H1 (cell line): ENCODE data around the gene CAMSAP1. TPM values are rescaled to one million over a fixed set of nuclear protein-coding genes. Genes with fewer than 3 reads are reported as not detected.

Experiments
- CTCF ChIA-PET: fragments of 300-600 bp; sonication (Branson Sonifier 250); formaldehyde crosslinking; loops from one replicate; lab custom pipeline; 2021; ENCODE audit not compliant: partially characterized antibody; lab: Charles Lee
- POLR2A ChIA-PET: fragments of 300-600 bp; sonication (Branson Sonifier 250); formaldehyde crosslinking; loops from one replicate; lab custom pipeline; 2021; ENCODE audit warnings: inconsistent platforms; ENCODE audit not compliant: partially characterized antibody; lab: Charles Lee
- DNase-seq, 2 experiments: peaks; one replicate each; pipeline versions ENCODE4 v3.0.0 to v3.0.0-alpha.2; 2010 to 2022; ENCODE audit warnings: low spot score in 2 of 2, low read depth in 1 of 2, mixed read lengths in 1 of 2
- FAIRE-seq: peaks from 2 replicates; lab custom pipeline; 2011; peaks lifted over from hg19 to GRCh38; lab: Jason Lieb, UNC
- H2AFZ ChIP-seq: 2 replicates; pipeline ENCODE4 v1.8.1; 2012; ENCODE audit warnings: low read length, inconsistent platforms
- H2AK5ac ChIP-seq: 2 replicates; pipeline ENCODE4 v1.6.1; 2013; ENCODE audit warnings: low read depth, low read length
- H2BK120ac ChIP-seq: replicated peaks from 2 replicates; pipeline ENCODE3; 2013; ENCODE audit warnings: low read depth, low read length, inconsistent platforms
- H2BK12ac ChIP-seq: 2 replicates; pipeline ENCODE4 v1.6.1; 2013; ENCODE audit warnings: low read depth, low read length
- H2BK15ac ChIP-seq: 2 replicates; pipeline ENCODE4 v1.6.1; 2013; ENCODE audit warnings: low read length
- H2BK20ac ChIP-seq: 2 replicates; pipeline ENCODE4 v1.6.1; 2013; ENCODE audit warnings: low read length
- H2BK5ac ChIP-seq: 2 replicates; pipeline ENCODE4 v1.6.1; 2013; ENCODE audit warnings: low read depth, low read length
- H3K14ac ChIP-seq: 2 replicates; pipeline ENCODE4 v1.6.1; 2013; ENCODE audit warnings: inconsistent platforms; ENCODE audit not compliant: insufficient read length
- H3K18ac ChIP-seq: 2 replicates; pipeline ENCODE4 v1.6.1; 2013; ENCODE audit warnings: low read length; ENCODE audit errors: extremely low read depth
- H3K23ac ChIP-seq: 2 replicates; pipeline ENCODE4 v1.6.1; 2013; ENCODE audit warnings: inconsistent platforms; ENCODE audit not compliant: insufficient read length
- H3K23me2 ChIP-seq: 2 replicates; pipeline ENCODE4 v1.6.1; 2013; ENCODE audit warnings: low read depth, low read length
- H3K27ac ChIP-seq: 2 replicates; pipeline ENCODE4 v1.6.1; 2011; ENCODE audit warnings: low read depth, low read length, inconsistent platforms
- H3K27me3 ChIP-seq, 4 experiments: replicated peaks in 1 of 4; 1 replicate in 1 of 4; 2 replicates in 3 of 4; pipeline versions ENCODE4 v1.6.1 to v1.8.1; 2011 to 2013; ENCODE audit warnings: low read length in 3 of 4, mild to moderate bottlenecking in 3 of 4, inconsistent platforms in 2 of 4, mixed read lengths in 2 of 4, moderate library complexity in 1 of 4; ENCODE audit not compliant: control insufficient read depth in 3 of 4, insufficient read depth in 3 of 4; ENCODE audit errors: extremely low read depth in 1 of 4
- H3K36me3 ChIP-seq, 4 experiments: 2 replicates each; pipeline versions ENCODE4 v1.6.1 to v1.8.1; 2011 to 2013; ENCODE audit warnings: mild to moderate bottlenecking in 4 of 4, low read length in 3 of 4, moderate library complexity in 2 of 4, control low read depth in 1 of 4, inconsistent platforms in 1 of 4; ENCODE audit not compliant: insufficient read depth in 4 of 4, control insufficient read depth in 2 of 4
- H3K4ac ChIP-seq: replicated peaks from 2 replicates; pipeline ENCODE3; 2013; ENCODE audit warnings: low read length, low read depth, mixed read lengths, inconsistent platforms; ENCODE audit not compliant: insufficient read length
- H3K4me1 ChIP-seq, 4 experiments: replicated peaks in 1 of 4; 1 replicate in 1 of 4; 2 replicates in 3 of 4; pipeline versions ENCODE4 v1.6.1 to v1.8.1; 2011 to 2013; ENCODE audit warnings: low read length in 3 of 4, inconsistent platforms in 2 of 4, mixed read lengths in 1 of 4; ENCODE audit not compliant: insufficient read depth in 4 of 4, control insufficient read depth in 3 of 4
- H3K4me2 ChIP-seq, 2 experiments: 2 replicates each; pipeline versions ENCODE4 v1.6.1 to v1.8.1; 2011 to 2013; ENCODE audit warnings: low read depth in 2 of 2, low read length in 2 of 2, control low read depth in 1 of 2, inconsistent platforms in 1 of 2, mild to moderate bottlenecking in 1 of 2; ENCODE audit not compliant: insufficient read depth in 1 of 2
- H3K4me3 ChIP-seq, 4 experiments: fragments of 200-600, 300-600 bp in 1 of 4; sonication (generic), shearing (Covaris generic), sonication (Bioruptor Twin) in 1 of 4; 2 replicates each; pipeline versions ENCODE4 v1.5.1 to v1.8.1; 2011 to 2016; ENCODE audit warnings: low read length in 4 of 4, low read depth in 3 of 4, control low read depth in 2 of 4, inconsistent platforms in 2 of 4, mild to moderate bottlenecking in 2 of 4, mixed read lengths in 1 of 4, moderate library complexity in 1 of 4; ENCODE audit not compliant: insufficient read depth in 2 of 4; ENCODE audit errors: extremely low read depth in 1 of 4
- H3K56ac ChIP-seq: replicated peaks from 2 replicates; pipeline ENCODE3; 2013; ENCODE audit warnings: low read depth, mild to moderate bottlenecking, mixed read lengths, low read length, inconsistent platforms; ENCODE audit not compliant: insufficient read length
- H3K79me1 ChIP-seq: 2 replicates; pipeline ENCODE4 v1.6.1; 2013; ENCODE audit warnings: low read depth, low read length, control low read depth
- H3K79me2 ChIP-seq, 2 experiments: 2 replicates each; pipeline versions ENCODE4 v1.6.1 to v1.8.1; 2012 to 2013; ENCODE audit warnings: low read length in 2 of 2, mild to moderate bottlenecking in 2 of 2, inconsistent platforms in 1 of 2; ENCODE audit not compliant: insufficient read depth in 2 of 2, control insufficient read depth in 1 of 2
- H3K9ac ChIP-seq, 4 experiments: replicated peaks in 1 of 4; 1 replicate in 1 of 4; 2 replicates in 3 of 4; pipeline versions ENCODE4 v1.6.1 to v1.8.1; 2011 to 2013; ENCODE audit warnings: low read depth in 3 of 4, low read length in 3 of 4, control low read depth in 2 of 4, mild to moderate bottlenecking in 2 of 4, moderate library complexity in 2 of 4, inconsistent platforms in 1 of 4; ENCODE audit errors: extremely low read depth in 1 of 4
- H3K9me3 ChIP-seq, 2 experiments: 2 replicates each; pipeline versions ENCODE4 v1.6.1 to v1.8.1; 2012 to 2013; ENCODE audit warnings: mild to moderate bottlenecking in 2 of 2, moderate library complexity in 2 of 2, control low read depth in 1 of 2, inconsistent platforms in 1 of 2, low read depth in 1 of 2, low read length in 1 of 2, mixed read lengths in 1 of 2; ENCODE audit not compliant: insufficient read depth in 2 of 2
- H4K20me1 ChIP-seq, 2 experiments: replicated peaks in 1 of 2; 2 replicates each; pipeline versions ENCODE3 to v1.8.1; 2011 to 2013; ENCODE audit warnings: inconsistent platforms in 2 of 2, low read length in 2 of 2, mild to moderate bottlenecking in 1 of 2; ENCODE audit not compliant: insufficient read depth in 2 of 2, control insufficient read depth in 1 of 2
- H4K5ac ChIP-seq: 2 replicates; pipeline ENCODE4 v1.6.1; 2013; ENCODE audit warnings: low read length, low read depth, mixed read lengths, inconsistent platforms; ENCODE audit not compliant: insufficient read length
- H4K8ac ChIP-seq: 2 replicates; pipeline ENCODE4 v1.8.0; 2013; ENCODE audit warnings: mild to moderate bottlenecking, moderate library complexity, low read length, inconsistent platforms; ENCODE audit not compliant: insufficient read depth; ENCODE audit errors: extremely low read depth
- H4K91ac ChIP-seq: replicated peaks from 2 replicates; pipeline ENCODE3; 2013; ENCODE audit warnings: low read length, mixed read lengths, inconsistent platforms; ENCODE audit not compliant: insufficient read length
- YY1 ChIP-seq: IDR thresholded peaks from 2 replicates; pipeline ENCODE4 v1.6.1; 2011; ENCODE audit warnings: low read depth, mild to moderate bottlenecking, low read length
- WGBS, 2 experiments: shearing (Covaris generic) in 1 of 2; methylation state at CpG; one replicate each; pipeline versions ENCODE4 v1.1.6 to v1.1.7; 2013 to 2015; ENCODE audit warnings: low lambda C conversion rate in 2 of 2, mixed read lengths in 2 of 2, inconsistent platforms in 1 of 2, low coverage in 1 of 2, missing lambda C conversion rate in 1 of 2; ENCODE audit not compliant: insufficient replicate concordance in 2 of 2, insufficient coverage in 1 of 2, insufficient read length in 1 of 2; ENCODE audit errors: extremely low coverage in 1 of 2, missing lambda C conversion rate in 1 of 2; 5-methylcytosine and 5-hydroxymethylcytosine counted together
- polyA plus RNA-seq, 7 experiments: library from polyadenylated mRNA; depleted of rRNA in 3 of 7; stranded (reverse) in 5 of 7; unstranded in 2 of 7; fragments of >200 nt in 5 of 7; fragments of 200-250 nt in 2 of 7; gene quantifications; 1 replicate in 5 of 7; 2 replicates in 1 of 7; 4 replicates in 1 of 7; pipeline versions ENCODE4 v1.2.1 to v1.2.3, GENCODE V29; 2011 to 2013; ENCODE audit warnings: missing spikeins in 2 of 7, mixed read lengths in 2 of 7
- total RNA-seq: library from RNA; stranded (reverse); fragmentation: NEBNext Ultra II Directional; extraction: Animal tissue kit (Norgen Biotek cat#: 25700); gene quantifications from 2 replicates; pipeline ENCODE4 v1.2.1, GENCODE V29; 2021

CAMSAP1 gene
- total and polyA plus RNA-seq, 2 of the 8 experiments (the other 6 are each of a cell fraction or from before 2014, with no cell fraction given) = 13.4 to 44.0 TPM

DNA sequence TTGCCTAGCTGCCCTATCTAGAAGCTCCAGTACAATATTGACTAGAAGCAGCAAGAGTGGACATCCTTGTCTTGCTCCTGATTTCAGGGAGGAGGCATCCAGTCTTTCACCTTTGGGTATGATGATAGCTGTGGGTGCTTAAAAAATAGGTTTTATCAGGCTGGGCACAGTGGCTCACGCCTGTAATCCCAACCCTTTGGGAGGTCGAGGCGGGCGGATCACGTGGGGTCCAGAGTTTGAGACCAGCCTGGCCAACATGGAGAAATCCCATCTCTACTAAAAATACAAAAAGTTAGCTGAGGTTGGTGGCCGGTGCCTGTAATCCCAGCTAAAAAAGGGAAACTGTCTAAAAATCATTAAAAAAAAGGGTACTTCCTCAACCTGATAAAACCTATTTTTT, 2.0 kb upstream of the CAMSAP1 start:
- H3K79me2 ChIP-seq = peaks cover 18 to 33% of the 10 kb centered on the region in 2 experiments
- peaks cover 9% of the 10 kb centered on the region for H3K79me1 ChIP-seq
- H3K18ac ChIP-seq = no peak overlapping the region
- CTCF ChIA-PET = no interaction called here
- peaks cover 3% of the 10 kb centered on the region for H3K23me2 ChIP-seq
- H2AFZ ChIP-seq = no peak overlapping the region
- POLR2A ChIA-PET = interaction anchor here (1.7 kb wide), 1 partner anchor 11 kb away, joined by 6 read pairs; no protein-coding TSS in a partner anchor
- no peak overlapping the region for H4K8ac ChIP-seq
- H3K23ac ChIP-seq = no peak overlapping the region
- no peak overlapping the region for H3K14ac ChIP-seq
- DNase-seq = no peak
- H3K4ac ChIP-seq = no peak overlapping the region
- H3K9me3 ChIP-seq = peaks cover 4 to 12% of the 10 kb centered on the region in 2 experiments; a peak in 3 of 4 replicates
- no peak overlapping the region for H4K91ac ChIP-seq
- 99% methylated on average over 6 of the region's 6 CpGs; no CpG with 5 or more reads in 1 of the 2 experiments for WGBS, 2 experiments
- H3K27me3 ChIP-seq = peaks cover 0 to 4% (median 1%) of the 10 kb centered on the region in 4 experiments; a peak in 3 of 7 replicates
- no peak overlapping the region for H3K27ac ChIP-seq
- H2AK5ac ChIP-seq = no peak overlapping the region
- no peak overlapping the region for H2BK12ac ChIP-seq
- H4K20me1 ChIP-seq = peaks cover 10 to 17% of the 10 kb centered on the region in 2 experiments
- no peak overlapping the region for H3K4me3 ChIP-seq
- no peak overlapping the region for H2BK15ac ChIP-seq
- H4K5ac ChIP-seq = no peak overlapping the region
- H3K9ac ChIP-seq = no peak overlapping the region
- H3K56ac ChIP-seq = no peak overlapping the region
- no peak for FAIRE-seq
- no peak overlapping the region; a peak in 1 of 4 replicates for H3K4me2 ChIP-seq
- no peak overlapping the region for H2BK120ac ChIP-seq
- H3K36me3 ChIP-seq = peaks cover 3 to 24% (median 14%) of the 10 kb centered on the region in 4 experiments; a peak in 6 of 8 replicates
- H2BK20ac ChIP-seq = no peak overlapping the region
- no peak overlapping the region for H2BK5ac ChIP-seq
- H3K4me1 ChIP-seq = peaks cover 4 to 9% (median 7%) of the 10 kb centered on the region in 4 experiments; a peak in 6 of 7 replicates
- no peak for TF ChIP-seq YY1
